Activated CD8-positive, alpha-beta T cell treated with anti-CD3 and anti-CD28 coated beads for 36 hours (primary cell): ENCODE data around the gene PXYLP1. TPM values are rescaled to one million over a fixed set of nuclear protein-coding genes. Genes with fewer than 3 reads are reported as not detected.

Experiments used
- ATAC-seq: fragments of 200-7000 bp; cut with Tn5 transposase; one replicate; pipeline ENCODE4 v1.10.0; 2021; ENCODE audit warnings: mild to moderate bottlenecking, moderate library complexity
- CTCF ChIA-PET: fragments of 350-600 bp; sonication (Branson Sonifier 250); formaldehyde crosslinking; loops from one replicate; lab custom pipeline; 2021; ENCODE audit warnings: antibody characterized with exemption; lab: Charles Lee
- POLR2A ChIA-PET: fragments of 350-600 bp; sonication (Branson Sonifier 250); formaldehyde crosslinking; loops from one replicate; lab custom pipeline; 2021; ENCODE audit warnings: antibody characterized with exemption; lab: Charles Lee
- DNase-seq: peaks from one replicate; pipeline ENCODE4 v3.0.0-alpha.2; 2020
- H3K27ac Mint-ChIP-seq: one replicate; pipeline ENCODE4 v1.8.0; 2021; ENCODE audit warnings: mild to moderate bottlenecking, mixed read lengths
- H3K27me3 Mint-ChIP-seq: one replicate; pipeline ENCODE4 v1.8.0; 2021; ENCODE audit warnings: mixed read lengths
- H3K36me3 Mint-ChIP-seq: one replicate; pipeline ENCODE4 v1.8.0; 2021; ENCODE audit warnings: low read depth, mixed read lengths
- H3K4me1 Mint-ChIP-seq: one replicate; pipeline ENCODE4 v1.8.0; 2021; ENCODE audit warnings: low read depth, mixed read lengths
- H3K4me3 Mint-ChIP-seq: one replicate; pipeline ENCODE4 v1.8.0; 2021; ENCODE audit warnings: mild to moderate bottlenecking, moderate library complexity, mixed read lengths
- H3K9me3 Mint-ChIP-seq: one replicate; pipeline ENCODE4 v1.8.0; 2021; ENCODE audit warnings: mixed read lengths
- CTCF ChIP-seq: fragments of 200-600 bp; IDR thresholded peaks from one replicate; pipeline ENCODE4 v1.8.0; 2022; ENCODE audit warnings: antibody characterized with exemption, mild to moderate bottlenecking
- intact Hi-C: fragments of 100-400 bp; cut with micrococcal nuclease; formaldehyde crosslinking; loops from one replicate; pipeline ENCODE4 v1.10.0; 2022
- total RNA-seq, 2 experiments: library from RNA; stranded (reverse); gene quantifications; one replicate each; pipeline ENCODE4 v1.2.3, GENCODE V29; 2021

PXYLP1 gene
- total RNA-seq, 2 experiments from 2014 or later: 14.9 to 17.2 TPM

GRCh38 chr3:141336672-141337522 lies 105.3 kb downstream of the PXYLP1 start:
- Mint-ChIP-seq H3K36me3 (no peaks in the 10 kb centered on the region), H3K4me1 (no peaks in the 10 kb centered on the region), H3K4me3 (no peak overlapping the region), H3K27me3 (no peaks in the 10 kb centered on the region), H3K27ac (no peak overlapping the region), H3K9me3 (no peaks in the 10 kb centered on the region)
- ChIA-PET CTCF (interaction anchor here (1.1 to 3.2 kb wide), 6 partner anchors 18 to 124 kb away, joined by 3 to 11 read pairs (median 4); no protein-coding TSS in a partner anchor), POLR2A (no interaction called here)
- TF ChIP-seq CTCF: no peak
- intact Hi-C loops: no loop called here
- no peak for ATAC-seq
- no peak for DNase-seq

- Mint-ChIP-seq H3K9me3 (no peaks in the 10 kb centered on the region), H3K36me3 (no peaks in the 10 kb centered on the region), H3K27me3 (no peaks in the 10 kb centered on the region), H3K27ac (no peak overlapping the region), H3K4me3 (no peak overlapping the region), H3K4me1 (no peaks in the 10 kb centered on the region)
- ATAC-seq: no peak
- TF ChIP-seq CTCF: no peak
- intact Hi-C loops: no loop called here
- POLR2A ChIA-PET: no interaction called here
- no peak for DNase-seq
- CTCF ChIA-PET: interaction anchor here (1.1 to 3.2 kb wide), 5 partner anchors 17 to 123 kb away, joined by 3 to 11 read pairs (median 4); no protein-coding TSS in a partner anchor
Measured at GRCh38 chr3:141337523-141337854, 105.9 kb downstream of the PXYLP1 start.

GRCh38 chr3:141337991-141338390 lies 106.4 kb downstream of the PXYLP1 start:
- intact Hi-C loops: no loop called here
- ATAC-seq (no peak), DNase-seq (no peak)
- no peaks in the 10 kb centered on the region for H3K4me1 Mint-ChIP-seq
- no peak for TF ChIP-seq CTCF
- H3K9me3 Mint-ChIP-seq: no peaks in the 10 kb centered on the region
- H3K27ac Mint-ChIP-seq: no peak overlapping the region
- no peaks in the 10 kb centered on the region for H3K36me3 Mint-ChIP-seq
- H3K27me3 Mint-ChIP-seq: no peaks in the 10 kb centered on the region
- no peak overlapping the region for H3K4me3 Mint-ChIP-seq
- POLR2A ChIA-PET: no interaction called here
- CTCF ChIA-PET: interaction anchor here (1.1 to 3.2 kb wide), 4 partner anchors 17 to 123 kb away, joined by 3 to 11 read pairs (median 4); no protein-coding TSS in a partner anchor

GRCh38 chr3:141338881-141339280 lies 107.3 kb downstream of the PXYLP1 start:
- DNase-seq (no peak), ATAC-seq (no peak)
- Mint-ChIP-seq H3K4me3 (no peak overlapping the region), H3K27me3 (no peaks in the 10 kb centered on the region), H3K27ac (no peak overlapping the region), H3K9me3 (no peaks in the 10 kb centered on the region), H3K36me3 (no peaks in the 10 kb centered on the region), H3K4me1 (no peaks in the 10 kb centered on the region)
- ChIA-PET CTCF (interaction anchor here (1.3 kb wide), 1 partner anchor 122 kb away, joined by 4 read pairs; no protein-coding TSS in a partner anchor), POLR2A (no interaction called here)
- TF ChIP-seq CTCF: no peak
- intact Hi-C loops: no loop called here

GRCh38 chr3:141341536-141341935 lies 109.9 kb downstream of the PXYLP1 start:
- Mint-ChIP-seq H3K27ac (no peak overlapping the region), H3K9me3 (no peaks in the 10 kb centered on the region), H3K4me3 (no peak overlapping the region), H3K27me3 (no peaks in the 10 kb centered on the region), H3K4me1 (no peaks in the 10 kb centered on the region), H3K36me3 (no peaks in the 10 kb centered on the region)
- CTCF ChIA-PET: no interaction called here
- POLR2A ChIA-PET: no interaction called here
- no peak for ATAC-seq
- no peak for TF ChIP-seq CTCF
- intact Hi-C loops: no loop called here
- no peak for DNase-seq
